ENCODE measurements around the gene MPPED2. TPM values are rescaled to one million over a fixed set of nuclear protein-coding genes. Genes with fewer than 3 reads are reported as not detected.

MPPED2 gene
- total RNA-seq, 4 donors from 2014 or later, result 1.1 to 2.0 (median 1.9) TPM; not detected in 1

- Histone ChIP-seq H3K4me1 (no peaks in the 10 kb centered on the region), H3K9me3 (no peaks in the 10 kb centered on the region), H3K27ac (no peak overlapping the region), H3K27me3 (no peaks in the 10 kb centered on the region), H3K4me3 (no peak overlapping the region), H3K36me3 (no peaks in the 10 kb centered on the region)
- 74% methylated on average over 13 of the region's 13 CpGs for WGBS
- TF ChIP-seq EP300 (IDR thresholded peaks at IDR 0.05) (no peak), POLR2AphosphoS5 (IDR thresholded peaks at IDR 0.05) (no peak), CTCF (IDR thresholded peaks at IDR 0.05) (no peak), POLR2A (IDR thresholded peaks at IDR 0.05) (no peak)
- DNase-seq (ENCODE audit: low spot score in 2 of 2), result no peak
These were observed 179.0 kb downstream of the MPPED2 start for GRCh38 chr11:30406978-30407762.

- TF ChIP-seq CTCF (IDR thresholded peaks at IDR 0.05), result no peak
- no peak for TF ChIP-seq EP300 (IDR thresholded peaks at IDR 0.05)
- TF ChIP-seq POLR2AphosphoS5 (IDR thresholded peaks at IDR 0.05), result no peak
- no peak for DNase-seq (ENCODE audit: low spot score in 2 of 2)
- Histone ChIP-seq H3K9me3 (no peaks in the 10 kb centered on the region), H3K4me1 (no peaks in the 10 kb centered on the region), H3K27me3 (no peaks in the 10 kb centered on the region), H3K36me3 (no peaks in the 10 kb centered on the region), H3K27ac (no peak overlapping the region), H3K4me3 (no peak overlapping the region)
- WGBS, result 75% methylated on average over 3 of the region's 3 CpGs
These were observed 180.8 kb downstream of the MPPED2 start for GRCh38 chr11:30405385-30405784.

DNA sequence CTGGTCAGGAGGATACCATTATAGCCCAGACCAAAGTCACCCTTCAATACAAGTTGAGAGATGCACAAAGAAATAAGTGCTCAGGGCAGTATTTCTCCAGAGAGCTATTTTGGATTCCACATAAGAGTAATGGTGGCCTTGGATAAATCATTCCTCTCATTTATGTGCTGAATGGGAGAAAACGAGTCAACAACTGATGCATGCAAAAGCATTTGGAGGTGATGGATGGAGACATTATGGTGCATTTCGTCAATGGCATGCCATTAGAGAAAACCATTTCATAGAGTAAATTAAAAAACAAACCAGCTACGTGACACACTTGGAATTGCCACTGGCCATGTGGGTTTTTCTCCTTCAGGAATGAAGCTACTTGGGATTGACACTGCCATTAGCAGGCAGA, 182.0 kb downstream of the MPPED2 start:
- H3K4me1 ChIP-seq, result no peaks in the 10 kb centered on the region
- no peak overlapping the region for H3K27ac ChIP-seq
- no peaks in the 10 kb centered on the region for H3K27me3 ChIP-seq
- TF ChIP-seq POLR2AphosphoS5 (IDR thresholded peaks at IDR 0.05) (no peak), POLR2A (IDR thresholded peaks at IDR 0.05) (no peak), CTCF (IDR thresholded peaks at IDR 0.05) (no peak), EP300 (IDR thresholded peaks at IDR 0.05) (no peak)
- no peaks in the 10 kb centered on the region for H3K36me3 ChIP-seq
- WGBS, result 86% methylated on average over 3 of the region's 3 CpGs
- no peaks in the 10 kb centered on the region for H3K9me3 ChIP-seq
- DNase-seq (ENCODE audit: low spot score in 2 of 2), result no peak
- no peak overlapping the region for H3K4me3 ChIP-seq

DNA sequence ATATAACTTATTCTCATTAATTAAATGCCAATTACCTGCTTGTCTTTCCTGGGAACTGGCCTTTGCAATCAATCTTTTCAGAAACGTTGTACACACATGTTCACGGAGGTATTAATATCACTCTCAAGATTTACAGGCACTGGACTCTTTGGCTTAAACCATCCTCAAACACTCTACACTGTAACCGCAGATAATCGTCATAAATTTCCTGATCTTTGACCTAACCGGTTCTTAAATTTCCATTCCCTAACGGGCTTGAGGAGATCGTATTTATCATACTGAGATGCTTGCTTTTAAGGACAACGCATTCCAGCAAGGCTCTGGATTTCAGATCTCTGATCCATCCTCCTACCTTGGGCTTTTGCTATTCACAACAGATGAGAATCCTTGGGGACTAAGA, 190.4 kb downstream of the MPPED2 start:
- Histone ChIP-seq H3K27ac (no peak overlapping the region), H3K4me1 (peaks cover 4% of the 10 kb centered on the region), H3K27me3 (no peaks in the 10 kb centered on the region), H3K36me3 (no peaks in the 10 kb centered on the region), H3K4me3 (no peak overlapping the region), H3K9me3 (no peaks in the 10 kb centered on the region)
- WGBS, result 53% methylated on average over 8 of the region's 8 CpGs
- no peak for DNase-seq (ENCODE audit: low spot score in 2 of 2)
- TF ChIP-seq POLR2AphosphoS5 (IDR thresholded peaks at IDR 0.05) (no peak), POLR2A (IDR thresholded peaks at IDR 0.05) (no peak), EP300 (IDR thresholded peaks at IDR 0.05) (no peak), CTCF (IDR thresholded peaks at IDR 0.05) (no peak)

- no peak for TF ChIP-seq CTCF (IDR thresholded peaks at IDR 0.05)
- TF ChIP-seq EP300 (IDR thresholded peaks at IDR 0.05), result no peak
- no peak for TF ChIP-seq POLR2A (IDR thresholded peaks at IDR 0.05)
- TF ChIP-seq POLR2AphosphoS5 (IDR thresholded peaks at IDR 0.05), result no peak
- Histone ChIP-seq H3K4me1 (peaks cover 4% of the 10 kb centered on the region), H3K9me3 (no peaks in the 10 kb centered on the region), H3K27ac (no peak overlapping the region), H3K27me3 (no peaks in the 10 kb centered on the region), H3K4me3 (no peak overlapping the region), H3K36me3 (no peaks in the 10 kb centered on the region)
- 67% methylated on average over 1 of the region's 1 CpG for WGBS
- DNase-seq (ENCODE audit: low spot score in 2 of 2), result no peak
These were observed 193.1 kb downstream of the MPPED2 start for GRCh38 chr11:30393012-30393411.
